ENCODE results near the gene PDE2A.

- no peak for TF ChIP-seq CTCF (IDR thresholded peaks at IDR 0.05; ENCODE audit: extremely low read depth in 1 of 2, insufficient read depth in 1 of 2, low read depth in 1 of 2, low read length in 2 of 2)
- TF ChIP-seq POLR2A (IDR thresholded peaks at IDR 0.05; ENCODE audit: low read depth, low read length): no peak
- TF ChIP-seq MAX (IDR thresholded peaks at IDR 0.05; ENCODE audit: insufficient read depth, insufficient read length): no peak
- TF ChIP-seq EZH2 (IDR thresholded peaks at IDR 0.05; ENCODE audit: borderline replicate concordance, low read depth, low read length, severe bottlenecking): no peak
- TF ChIP-seq MYC (IDR thresholded peaks at IDR 0.05; ENCODE audit: low read depth, low read length): no peak
- no peak for TF ChIP-seq POLR2AphosphoS5 (IDR thresholded peaks at IDR 0.05; ENCODE audit: insufficient read depth, low read depth, low read length)
- TF ChIP-seq FOS (IDR thresholded peaks at IDR 0.05; ENCODE audit: borderline replicate concordance, insufficient read depth, low read length): no peak
- no peak for TF ChIP-seq GATA2 (IDR thresholded peaks at IDR 0.05; ENCODE audit: insufficient read depth, insufficient read length, low read depth, low read length)
- no peak for TF ChIP-seq JUN (IDR thresholded peaks at IDR 0.05; ENCODE audit: borderline replicate concordance, insufficient read depth, insufficient read length, low read depth)
These were observed 4.7 kb downstream of the PDE2A start for GRCh38 chr11:72669527-72669926.

All from endothelial cell of umbilical vein (primary cell).